HG03103 (cell line): ENCODE measurements around the gene JCAD.

ENCODE experiments used
- ATAC-seq: cut with Tn5 transposase; IDR thresholded peaks from one replicate; pipeline ENCODE4 v1.9.1; 2021; ENCODE audit warnings: low read depth; ENCODE audit not compliant: unreplicated experiment

The JCAD gene

GRCh38 chr10:30073767-30074060, 14.3 kb upstream of the JCAD start:
- ATAC-seq = no peak

- no peak for ATAC-seq
Measured at GRCh38 chr10:30073045-30073766, 13.8 kb upstream of the JCAD start.

DNA sequence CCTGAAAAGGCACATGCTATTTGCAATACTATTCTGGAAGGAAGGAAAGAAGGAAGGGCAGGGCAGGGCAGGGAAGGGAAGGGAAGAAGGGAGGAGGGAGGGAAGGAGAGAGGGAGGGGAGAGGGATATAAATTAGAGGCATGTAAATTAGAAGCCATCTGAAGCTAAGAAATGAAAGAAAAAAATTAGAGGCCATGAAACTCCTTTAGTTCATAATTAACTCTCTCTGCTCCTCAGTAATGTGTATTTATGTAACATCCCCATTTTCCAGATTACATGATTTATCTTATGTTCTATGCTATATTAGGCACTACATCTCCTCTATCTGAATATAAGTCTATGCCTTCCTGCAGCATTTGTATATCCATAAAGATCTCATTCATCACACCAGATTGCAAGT, 12.7 kb upstream of the JCAD start:
- ATAC-seq = no peak

GRCh38 chr10:30070001-30070685, 10.8 kb upstream of the JCAD start:
- ATAC-seq = no peak

- ATAC-seq = no peak
Measured at GRCh38 chr10:30068492-30069223, 9.3 kb upstream of the JCAD start.

- no peak for ATAC-seq
Measured at GRCh38 chr10:30063099-30063498, 3.7 kb upstream of the JCAD start.

GRCh38 chr10:30062582-30062981, 3.2 kb upstream of the JCAD start:
- no peak for ATAC-seq

GRCh38 chr10:30062090-30062489, 2.7 kb upstream of the JCAD start:
- no peak for ATAC-seq

DNA sequence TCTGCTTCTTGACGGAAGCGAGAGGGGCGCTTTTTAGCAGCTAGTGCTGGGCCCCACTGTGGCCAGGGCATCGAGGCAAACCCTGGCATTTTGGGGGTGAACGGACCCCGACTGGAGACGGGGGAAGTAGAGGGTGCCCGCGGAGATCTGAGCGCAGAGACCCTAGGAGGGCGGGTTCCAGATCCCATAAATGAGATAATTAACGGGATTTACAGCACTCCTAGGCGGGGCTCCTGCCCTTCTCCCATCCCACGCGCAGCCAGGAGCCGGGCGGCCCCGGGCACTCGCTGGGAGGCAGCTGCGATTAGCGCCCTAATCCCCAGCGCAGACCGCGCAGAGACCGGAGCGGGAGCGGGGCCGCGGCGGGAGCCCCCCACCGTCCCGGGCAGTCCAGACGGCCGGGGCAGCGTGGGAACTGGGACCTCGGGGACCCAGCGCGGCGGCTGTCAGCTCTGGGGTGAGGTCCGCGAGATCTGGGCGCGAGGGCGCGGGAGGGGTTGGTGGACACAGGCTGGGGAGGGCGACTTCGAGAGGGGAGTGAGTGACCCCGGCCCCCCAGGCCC, 735 bp downstream of the JCAD start:
- peak; percentile 15 for ATAC-seq

DNA sequence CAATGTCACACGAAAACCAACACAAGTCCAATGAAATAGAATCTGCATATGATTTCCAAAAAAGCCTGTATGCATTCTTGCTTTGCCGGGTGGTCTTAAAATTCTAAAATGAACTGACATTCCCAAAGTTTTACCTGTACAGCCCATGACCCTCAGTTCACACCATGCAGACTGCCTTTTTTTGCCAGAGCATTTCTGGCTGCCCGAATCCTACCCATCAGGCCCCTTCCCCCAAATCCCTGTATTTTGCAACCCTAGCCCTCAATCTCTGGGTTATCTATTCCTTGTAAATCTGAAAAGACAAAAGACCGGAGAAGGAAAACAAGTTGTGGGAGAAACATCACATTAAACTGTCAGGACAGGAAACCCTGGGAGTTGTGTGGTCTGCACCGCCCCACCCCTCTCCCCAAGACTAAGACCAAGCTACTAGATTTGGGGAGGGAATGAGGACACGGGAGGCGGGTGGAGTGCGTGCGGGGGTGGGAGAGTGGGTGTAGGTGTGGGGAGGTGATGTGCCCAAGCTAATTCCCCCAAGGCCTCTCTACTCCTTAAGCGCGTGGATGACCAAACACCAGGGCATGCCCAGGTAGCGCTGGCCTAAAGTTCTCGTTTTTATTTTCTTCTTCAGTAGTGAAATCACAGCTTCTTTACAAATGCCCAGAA, 1.4 kb downstream of the JCAD start:
- no peak for ATAC-seq

DNA sequence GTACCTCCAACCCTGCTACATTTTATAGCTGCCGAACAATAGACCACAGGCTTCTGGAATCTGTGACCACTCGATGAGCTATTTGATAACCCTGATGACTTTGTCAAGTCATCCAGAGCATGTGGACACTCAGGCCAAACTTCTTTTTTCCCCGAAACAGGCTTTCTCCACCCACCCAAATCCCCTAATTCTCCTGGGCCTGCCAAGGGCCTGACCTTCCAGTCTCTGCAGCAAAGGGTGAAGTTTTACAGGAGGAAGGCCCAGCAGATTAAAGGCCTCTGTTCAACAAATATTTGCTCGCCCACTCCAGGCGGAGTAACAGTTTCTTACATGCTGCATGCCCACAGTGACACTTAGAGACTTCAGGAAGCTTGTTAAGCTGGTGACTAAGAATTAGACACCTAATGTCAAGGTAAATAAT, 2.0 kb downstream of the JCAD start:
- no peak for ATAC-seq

GRCh38 chr10:30056767-30057355, 2.5 kb downstream of the JCAD start:
- ATAC-seq = no peak

DNA sequence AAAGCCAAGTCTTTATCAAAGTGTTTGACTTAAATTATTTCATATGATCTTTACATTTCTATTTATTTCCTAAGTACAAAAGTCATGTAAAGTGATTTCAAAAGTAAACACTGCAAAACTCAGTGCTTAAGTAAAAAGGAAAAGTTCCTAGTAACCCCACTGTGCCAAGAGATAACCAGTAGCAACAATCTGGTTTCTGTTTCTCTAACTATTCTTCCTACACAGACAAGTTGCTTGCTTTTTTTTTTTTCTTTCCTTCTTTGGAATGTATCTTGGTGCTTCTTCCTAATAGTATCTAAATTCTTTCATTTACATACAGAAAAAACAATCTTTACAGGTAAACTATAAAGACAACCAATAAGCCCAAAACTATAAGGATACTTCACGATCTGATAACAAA, 3.1 kb downstream of the JCAD start:
- no peak for ATAC-seq

DNA sequence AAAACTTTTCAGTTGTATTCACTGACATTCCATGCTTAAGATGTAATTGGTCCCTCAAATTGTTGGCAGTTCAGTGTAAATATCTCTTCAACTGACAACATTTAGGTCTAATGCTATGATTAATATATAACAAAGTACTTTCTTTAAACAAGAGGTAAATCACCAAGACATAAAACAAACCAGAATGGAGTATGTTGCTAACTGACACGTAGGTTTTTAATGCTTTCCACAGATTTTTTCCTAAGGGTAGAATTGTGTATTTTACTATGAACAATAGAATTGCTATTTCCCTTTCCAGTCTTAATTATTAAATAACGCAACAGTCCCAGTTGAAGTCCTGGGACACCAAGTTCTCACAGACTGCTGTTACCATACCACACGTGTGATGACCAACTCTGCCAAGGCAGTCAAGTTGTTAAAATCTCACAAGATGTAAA, 4.1 kb downstream of the JCAD start:
- no peak for ATAC-seq

GRCh38 chr10:30052062-30052461, 7.3 kb downstream of the JCAD start:
- ATAC-seq = no peak

GRCh38 chr10:30051220-30051619, 8.2 kb downstream of the JCAD start:
- ATAC-seq = no peak

- no peak for ATAC-seq
Measured at GRCh38 chr10:30050411-30050810, 9.0 kb downstream of the JCAD start.

GRCh38 chr10:30048768-30049517, 10.4 kb downstream of the JCAD start:
- ATAC-seq = no peak

- no peak for ATAC-seq
Measured at GRCh38 chr10:30047924-30048531, 11.4 kb downstream of the JCAD start.
